NCI-H128 (cell line): ENCODE measurements around the gene MBOAT1.
"Not testable (repeated sequence)": the region's sequence is repeated elsewhere in the genome, so short reads cannot be mapped to it uniquely, and the experiment has no call there.

Experiments
- DNase-seq: peaks from one replicate; lab custom pipeline; 2025; ENCODE audit not compliant: unreplicated experiment; lab: John Stamatoyannopoulos, UW

MBOAT1 gene

GRCh38 chr6:20203561-20204511 is 8.4 kb downstream of the MBOAT1 start:
- DNase-seq, result no peak

GRCh38 chr6:20202699-20203302 is 9.5 kb downstream of the MBOAT1 start:
- DNase-seq, result no peak

- DNase-seq, result no peak
Measured at GRCh38 chr6:20202324-20202658, 10.0 kb downstream of the MBOAT1 start.

- DNase-seq, result no peak
Measured at GRCh38 chr6:20200761-20201630, 11.3 kb downstream of the MBOAT1 start.

GRCh38 chr6:20198775-20199174 is 13.5 kb downstream of the MBOAT1 start:
- no peak for DNase-seq

- no peak for DNase-seq
Measured at GRCh38 chr6:20198156-20198774, 14.0 kb downstream of the MBOAT1 start.

- DNase-seq, result no peak
Measured at GRCh38 chr6:20197251-20197650, 15.0 kb downstream of the MBOAT1 start.

GRCh38 chr6:20192625-20193024 is 19.6 kb downstream of the MBOAT1 start:
- DNase-seq, result no peak

GRCh38 chr6:20191992-20192391 is 20.3 kb downstream of the MBOAT1 start:
- DNase-seq, result no peak

- no peak for DNase-seq
Measured at GRCh38 chr6:20188630-20189075, 23.6 kb downstream of the MBOAT1 start.

GRCh38 chr6:20186981-20187380 is 25.3 kb downstream of the MBOAT1 start:
- DNase-seq, result no peak

GRCh38 chr6:20183706-20184105 is 28.6 kb downstream of the MBOAT1 start:
- no peak for DNase-seq

GRCh38 chr6:20182926-20183521 is 29.2 kb downstream of the MBOAT1 start:
- peak; percentile 18 for DNase-seq

GRCh38 chr6:20182069-20182468 is 30.2 kb downstream of the MBOAT1 start:
- DNase-seq, result no peak

- DNase-seq, result no peak
Measured at GRCh38 chr6:20180935-20181334, 31.3 kb downstream of the MBOAT1 start.

GRCh38 chr6:20179287-20180045 is 32.8 kb downstream of the MBOAT1 start:
- not testable (repeated sequence) for DNase-seq

- DNase-seq, result no peak
Measured at GRCh38 chr6:20178327-20178726, 33.9 kb downstream of the MBOAT1 start.

GRCh38 chr6:20175810-20176410 is 36.4 kb downstream of the MBOAT1 start:
- no peak for DNase-seq
